Measurements from ENCODE around the gene STRIP1. TPM values are rescaled to one million over a fixed set of nuclear protein-coding genes. Genes with fewer than 3 reads are reported as not detected.

STRIP1 gene
- total RNA-seq, 1 donor from 2014 or later = 45.0 TPM

GRCh38 chr1:110008971-110009565 is 25.4 kb upstream of the STRIP1 start:
- intact Hi-C loops (cut with micrococcal nuclease) = no loop called here

DNA sequence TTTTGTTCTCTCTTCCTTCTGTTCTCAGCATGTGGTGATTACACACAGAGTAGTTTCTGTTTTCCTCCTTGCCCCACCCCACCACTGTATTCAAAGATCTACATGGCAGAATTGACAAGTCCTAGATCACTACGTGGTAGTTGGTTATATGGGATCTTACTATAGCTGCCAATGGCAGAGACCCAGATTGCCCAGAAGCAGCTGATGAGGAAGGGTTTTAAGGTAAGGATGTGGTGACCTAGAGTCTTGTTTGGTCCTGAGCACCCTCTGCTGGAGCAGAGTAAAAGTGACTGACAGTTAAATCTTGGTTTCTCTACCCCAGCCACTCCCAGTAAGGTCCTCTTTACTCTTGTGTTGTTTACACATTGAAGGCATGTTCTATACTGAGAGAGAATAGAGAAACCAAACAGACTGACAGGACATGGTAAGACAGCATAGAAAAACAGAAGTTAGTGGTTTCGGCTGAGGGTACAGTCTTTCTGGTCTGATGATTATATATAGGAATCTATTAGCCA is 22.8 kb upstream of the STRIP1 start:
- intact Hi-C loops (cut with micrococcal nuclease) = loop anchor here (1.0 kb wide), 3 partner anchors 27 to 371 kb away; partner anchors contain the start of gene AHCYL1

- intact Hi-C loops (cut with micrococcal nuclease) = no loop called here
These were observed 22.2 kb upstream of the STRIP1 start for GRCh38 chr1:110012100-110012780.

- intact Hi-C loops (cut with micrococcal nuclease) = no loop called here
These were observed 16.6 kb upstream of the STRIP1 start for GRCh38 chr1:110017792-110018191.

DNA sequence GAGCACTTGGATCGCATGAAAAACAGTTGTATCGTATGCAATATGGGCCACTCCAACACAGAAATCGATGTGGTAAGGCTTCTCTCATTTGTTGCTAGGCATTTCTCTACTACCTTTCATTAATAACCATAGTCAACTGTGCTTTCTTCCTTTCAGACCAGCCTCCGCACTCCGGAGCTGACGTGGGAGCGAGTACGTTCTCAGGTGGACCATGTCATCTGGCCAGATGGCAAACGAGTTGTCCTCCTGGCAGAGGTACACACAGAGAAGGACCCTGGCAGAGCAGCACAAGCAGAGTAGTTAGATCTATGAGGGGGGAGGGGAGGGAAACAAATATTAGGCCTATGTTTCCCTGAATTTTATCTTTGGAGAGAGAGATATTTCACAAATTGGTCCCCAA is 16.0 kb upstream of the STRIP1 start:
- intact Hi-C loops (cut with micrococcal nuclease) = no loop called here

GRCh38 chr1:110019770-110020169 is 14.7 kb upstream of the STRIP1 start:
- intact Hi-C loops (cut with micrococcal nuclease) = no loop called here

DNA sequence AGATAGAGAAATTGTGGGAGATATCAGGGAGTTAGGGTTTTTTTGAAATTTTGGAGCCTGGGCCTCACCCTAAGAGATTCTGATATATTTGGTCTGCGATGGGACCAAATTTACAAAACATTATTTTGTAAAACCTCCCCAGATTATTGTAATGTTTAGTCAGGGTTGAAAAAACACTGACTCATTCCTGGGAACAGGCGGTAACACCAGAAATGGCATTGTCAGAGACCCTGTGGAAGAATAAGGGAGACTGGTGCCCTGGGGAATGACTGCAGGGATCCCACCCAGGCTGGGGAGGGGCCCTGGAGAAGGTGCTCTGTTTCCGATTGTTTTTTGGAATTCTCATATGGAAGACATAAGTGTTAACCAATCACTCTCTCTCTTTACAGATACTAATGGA is 13.1 kb upstream of the STRIP1 start:
- intact Hi-C loops (cut with micrococcal nuclease) = no loop called here

DNA sequence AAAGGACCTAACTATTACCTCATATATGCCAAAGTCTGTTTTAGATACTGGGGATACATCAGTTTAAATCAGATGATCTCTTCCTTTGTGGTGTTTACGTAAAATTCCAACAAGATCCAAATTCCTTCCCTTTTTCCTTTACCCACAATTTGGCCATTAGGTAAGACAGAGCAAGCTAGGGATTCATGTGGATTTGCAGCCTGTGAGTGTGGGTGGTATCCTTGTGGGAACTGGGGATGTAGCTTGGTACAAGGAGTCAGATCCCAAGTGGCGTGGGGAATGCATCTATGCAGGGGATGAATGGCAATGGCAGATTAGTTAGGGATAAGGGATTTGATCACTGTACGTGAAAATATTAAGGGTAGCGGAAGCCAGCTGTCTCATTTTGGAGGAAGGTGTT is 9.8 kb upstream of the STRIP1 start:
- intact Hi-C loops (cut with micrococcal nuclease) = no loop called here

DNA sequence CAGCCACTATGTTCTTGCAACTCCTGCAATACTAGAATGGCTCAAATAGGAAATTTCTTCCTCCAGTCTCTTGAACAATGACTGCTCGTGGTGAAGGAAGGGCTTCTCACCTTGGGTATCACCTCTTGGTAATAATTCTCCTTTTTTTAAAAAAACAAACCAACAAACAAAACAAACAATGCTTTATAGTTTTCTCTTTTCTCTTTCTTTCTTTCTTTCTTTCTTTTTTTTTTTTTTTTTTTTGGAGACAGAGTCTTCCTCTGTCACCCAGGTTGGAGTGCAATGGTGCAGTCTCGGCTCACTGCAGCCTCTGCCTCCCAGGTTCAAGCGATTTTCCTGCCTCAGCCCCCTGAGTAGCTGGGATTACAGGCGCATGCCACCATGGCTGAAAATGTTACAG is 3.7 kb upstream of the STRIP1 start:
- intact Hi-C loops (cut with micrococcal nuclease) = loop anchor here (5.0 to 10.0 kb wide), 5 partner anchors 238 to 918 kb away; partner anchors contain the start of genes ELAPOR1, GSTM1 and GSTM4

GRCh38 chr1:110032327-110032726 is 2.1 kb upstream of the STRIP1 start:
- intact Hi-C loops (cut with micrococcal nuclease) = loop anchor here (5.0 to 10.0 kb wide), 5 partner anchors 240 to 920 kb away; partner anchors contain the start of genes ELAPOR1, GSTM1 and GSTM4

DNA sequence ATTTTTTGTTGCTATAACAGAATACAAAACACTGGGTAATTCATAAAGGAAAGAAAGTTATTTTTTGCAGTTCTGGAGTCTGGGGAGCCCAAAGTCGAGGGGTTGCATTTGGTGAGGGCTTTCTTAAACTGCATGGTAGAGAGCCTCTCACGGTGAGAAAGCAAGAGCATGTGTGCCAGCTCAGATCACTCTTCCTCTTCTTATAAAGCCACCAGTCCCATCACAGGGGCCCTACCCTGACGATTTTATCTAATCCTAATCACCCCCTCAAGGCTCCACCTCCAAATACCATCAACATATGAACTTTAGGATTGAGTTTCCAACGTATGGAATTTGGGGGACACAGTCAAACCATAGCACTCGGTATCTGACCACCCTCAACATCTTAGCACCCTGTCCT is 1.0 kb upstream of the STRIP1 start:
- intact Hi-C loops (cut with micrococcal nuclease) = loop anchor here (5.0 to 10.0 kb wide), 5 partner anchors 241 to 921 kb away; partner anchors contain the start of genes ELAPOR1, GSTM1 and GSTM4

DNA sequence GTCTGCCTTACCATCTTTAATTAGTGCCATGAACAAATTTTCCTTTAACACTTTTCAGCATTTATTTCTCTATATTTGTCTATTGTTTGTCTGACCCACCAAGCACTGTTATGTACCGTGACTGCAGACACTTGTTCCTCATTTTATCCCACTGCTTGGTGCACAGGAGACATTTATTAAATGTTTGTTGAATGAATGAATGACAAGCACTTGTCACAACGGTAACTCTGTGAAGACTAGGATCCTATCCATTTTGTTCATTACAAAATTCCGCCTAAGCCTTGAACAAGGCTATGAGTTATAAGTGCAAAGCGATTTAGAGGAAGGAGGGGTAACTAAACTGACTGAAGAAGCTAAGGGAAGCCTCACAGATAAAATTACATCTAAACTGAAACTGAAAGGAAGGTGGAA is 379 bp upstream of the STRIP1 start:
- intact Hi-C loops (cut with micrococcal nuclease) = loop anchor here (1.0 to 10.0 kb wide), 17 partner anchors 50 to 944 kb away; partner anchors contain the start of genes AHCYL1, ATXN7L2, ELAPOR1 and GNAI3

DNA sequence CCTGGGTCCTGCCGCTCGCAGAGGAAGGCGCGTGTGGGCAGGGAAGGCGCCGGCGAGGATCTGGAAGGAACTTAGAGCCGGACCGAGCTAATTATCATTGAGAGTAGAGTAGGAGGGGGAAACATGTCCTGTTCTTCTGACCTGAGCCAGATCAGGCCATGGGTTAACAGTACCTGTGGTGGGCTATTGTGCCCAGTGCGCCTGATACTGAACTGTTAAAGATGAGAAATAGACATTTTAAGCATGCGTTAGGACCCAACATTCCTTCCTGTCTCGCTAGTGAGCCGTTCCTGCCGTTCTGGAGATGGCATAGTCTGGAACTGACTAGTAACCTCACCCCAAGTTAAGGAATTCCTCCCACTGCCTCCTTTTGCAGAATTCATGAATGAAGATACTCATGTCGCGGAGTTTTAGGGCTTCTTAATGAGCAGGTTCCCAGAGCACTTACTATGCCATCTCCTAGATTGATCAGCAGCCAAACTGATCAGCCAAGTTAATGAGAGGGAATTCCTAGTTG is 870 bp downstream of the STRIP1 start:
- intact Hi-C loops (cut with micrococcal nuclease) = loop anchor here (2.0 to 10.0 kb wide), 3 partner anchors 128 to 752 kb away; partner anchors contain the start of gene PSRC1

GRCh38 chr1:110038271-110038670 is 3.8 kb downstream of the STRIP1 start:
- intact Hi-C loops (cut with micrococcal nuclease) = loop anchor here (10.0 kb wide), 1 partner anchor 597 kb away; no protein-coding TSS in a partner anchor

DNA sequence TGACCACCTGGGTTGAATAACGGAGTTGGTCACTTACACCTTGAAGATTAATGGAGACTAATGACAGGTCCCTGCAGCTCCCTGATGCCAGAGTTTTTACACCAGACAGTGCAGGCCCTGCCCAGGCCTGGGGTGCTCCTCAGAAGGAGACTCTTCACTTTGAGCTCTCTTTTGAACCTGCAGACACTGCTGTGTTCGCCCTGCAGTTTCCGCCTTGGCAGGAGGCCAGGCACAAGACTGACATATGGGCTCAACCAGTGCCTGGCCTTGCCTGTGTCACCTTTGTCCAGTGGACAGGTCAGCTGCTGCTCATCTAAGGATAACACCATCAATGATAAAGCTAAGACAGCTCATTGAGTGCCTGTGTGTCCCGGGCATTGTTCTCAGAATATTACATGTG is 5.2 kb downstream of the STRIP1 start:
- intact Hi-C loops (cut with micrococcal nuclease) = loop anchor here (10.0 kb wide), 1 partner anchor 595 kb away; no protein-coding TSS in a partner anchor

- intact Hi-C loops (cut with micrococcal nuclease) = no loop called here
These were observed 6.1 kb downstream of the STRIP1 start for GRCh38 chr1:110040548-110040947.

- intact Hi-C loops (cut with micrococcal nuclease) = no loop called here
These were observed 8.6 kb downstream of the STRIP1 start for GRCh38 chr1:110043016-110043415.

GRCh38 chr1:110047463-110047862 is 13.0 kb downstream of the STRIP1 start:
- intact Hi-C loops (cut with micrococcal nuclease) = no loop called here

- intact Hi-C loops (cut with micrococcal nuclease) = no loop called here
These were observed 13.8 kb downstream of the STRIP1 start for GRCh38 chr1:110048240-110048639.

- intact Hi-C loops (cut with micrococcal nuclease) = no loop called here
These were observed 14.6 kb downstream of the STRIP1 start for GRCh38 chr1:110048923-110049601.

Data from T-helper 1 cell treated with Interleukin-12 subunit alpha and Interleukin-12 subunit beta and Interleukin-4 antibody, amounts not matched to agents 30 ng/mL and 1 ng/mL, for 36 hours (primary cell).